NCI-H1092 (cell line): ENCODE data around the gene ZKSCAN8.
A peak's percentile ranks its signal among the peaks of the same experiment; 100 is the strongest.
"Not testable (repeated sequence)": the region's sequence is repeated elsewhere in the genome, so short reads cannot be mapped to it uniquely, and the experiment has no call there.

Experiments
- DNase-seq: peaks from one replicate; lab custom pipeline; 2025; lab: John Stamatoyannopoulos, UW

The ZKSCAN8 gene

DNA sequence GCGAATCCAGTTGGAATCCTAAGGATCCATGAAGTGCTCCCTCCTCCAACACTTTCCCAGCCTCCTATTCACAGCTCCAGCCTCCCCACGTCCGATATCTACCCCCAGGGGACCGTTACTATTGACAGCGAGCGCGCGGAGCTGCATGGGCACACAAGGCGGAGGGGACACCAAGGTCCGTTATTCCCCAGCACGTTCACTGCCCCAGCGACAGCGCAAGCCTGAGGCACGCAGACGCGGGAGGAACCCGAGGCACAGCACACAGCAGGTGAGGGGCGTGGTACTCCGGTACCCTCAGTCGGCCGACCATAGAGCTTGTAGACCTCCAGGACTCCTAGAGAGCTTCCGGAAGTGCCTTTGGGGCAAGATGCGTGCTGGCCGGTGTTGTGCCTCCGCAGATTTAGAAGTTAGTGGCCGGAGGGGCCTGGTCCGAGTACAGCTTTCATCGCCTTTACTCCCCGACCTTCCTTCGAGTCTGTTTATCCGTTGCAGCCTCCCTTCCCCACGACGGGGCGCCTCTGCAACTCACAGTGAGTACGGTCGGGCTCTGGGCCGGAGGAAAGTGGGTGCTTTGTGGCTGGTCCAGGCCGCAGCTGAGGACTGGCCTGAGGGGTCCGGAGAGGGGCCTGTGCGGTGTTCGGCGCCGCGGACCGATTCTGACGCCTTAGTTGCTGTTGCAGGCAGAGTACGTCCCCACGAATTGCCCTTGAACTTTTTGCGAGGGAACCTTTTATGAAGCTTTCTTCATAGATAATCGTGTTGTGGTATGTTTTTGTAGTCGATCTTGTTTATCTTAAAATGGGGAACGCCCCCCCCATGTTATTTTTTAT is at the start of gene ZKSCAN8:
Gene ZKSCAN8, plus strand, starts transcription at position 384 of the 830 bp plus-strand sequence. CDS start 6,525 bp downstream, outside the sequence.
- peak; percentile 78 for DNase-seq

- not testable (repeated sequence) for DNase-seq
Observed at GRCh38 chr6:28102222-28102621, 39.5 kb upstream of the ZKSCAN8 start.

DNA sequence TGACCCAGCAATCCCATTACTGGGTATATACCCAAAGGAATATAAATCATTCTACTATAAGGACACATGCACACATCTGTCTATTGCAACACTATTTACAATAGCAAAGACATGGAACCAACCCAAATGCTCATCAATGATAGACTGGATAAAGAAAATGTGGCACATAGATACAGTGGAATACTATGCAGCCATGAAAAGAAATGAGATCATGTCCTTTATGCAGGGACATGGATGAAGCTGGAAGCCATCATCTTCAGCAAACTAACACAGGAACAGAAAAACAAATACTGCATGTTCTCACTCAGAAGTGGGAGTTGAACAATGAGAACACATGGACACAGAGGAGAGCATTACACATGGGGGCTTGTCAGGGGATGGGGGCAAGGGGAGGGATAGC is 39.0 kb upstream of the ZKSCAN8 start:
- not testable (repeated sequence) for DNase-seq

DNA sequence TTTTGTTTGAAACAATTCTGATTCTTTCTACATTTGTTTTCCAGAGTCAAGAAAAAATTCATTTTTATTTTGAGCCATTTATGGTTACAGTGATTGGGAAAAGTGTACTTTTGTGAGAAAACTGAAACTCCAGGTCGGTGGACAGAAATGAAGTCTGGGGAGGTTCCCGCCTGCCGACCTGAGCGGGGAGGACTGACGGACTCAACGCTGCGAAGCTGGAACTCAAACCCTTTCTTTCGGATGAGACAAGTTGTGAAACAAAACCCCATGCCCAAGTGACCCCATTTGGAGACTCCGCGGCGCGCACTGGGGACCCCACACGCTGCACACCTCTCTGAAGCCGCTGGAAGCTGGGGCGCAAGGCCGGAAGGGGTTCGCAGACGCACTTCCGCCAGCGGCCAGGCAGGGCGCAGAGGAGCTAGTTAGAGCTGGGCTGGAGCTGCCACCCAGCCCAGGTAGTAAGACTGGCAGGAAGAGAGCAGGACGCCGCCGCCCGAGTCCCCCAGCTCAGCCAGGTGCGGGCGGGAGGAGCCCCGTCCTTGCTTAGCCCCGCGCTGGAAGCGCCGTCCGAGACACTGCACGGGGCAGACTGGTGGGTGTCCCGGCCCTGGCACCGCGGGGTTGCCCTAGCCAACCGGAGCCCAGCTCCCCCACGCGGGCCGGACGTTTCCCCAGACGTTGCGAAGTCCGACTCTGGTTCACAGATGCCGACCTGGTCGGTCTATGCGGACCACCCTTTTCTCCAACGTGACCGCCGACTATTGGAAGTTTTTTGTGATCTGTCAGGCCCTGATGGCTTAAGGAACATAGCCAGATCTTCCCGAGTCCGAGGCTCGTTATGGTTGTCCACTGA is 37.1 kb upstream of the ZKSCAN8 start:
- DNase-seq = peak; percentile 54

GRCh38 chr6:28105245-28105639 is 36.4 kb upstream of the ZKSCAN8 start:
- no peak for DNase-seq

DNA sequence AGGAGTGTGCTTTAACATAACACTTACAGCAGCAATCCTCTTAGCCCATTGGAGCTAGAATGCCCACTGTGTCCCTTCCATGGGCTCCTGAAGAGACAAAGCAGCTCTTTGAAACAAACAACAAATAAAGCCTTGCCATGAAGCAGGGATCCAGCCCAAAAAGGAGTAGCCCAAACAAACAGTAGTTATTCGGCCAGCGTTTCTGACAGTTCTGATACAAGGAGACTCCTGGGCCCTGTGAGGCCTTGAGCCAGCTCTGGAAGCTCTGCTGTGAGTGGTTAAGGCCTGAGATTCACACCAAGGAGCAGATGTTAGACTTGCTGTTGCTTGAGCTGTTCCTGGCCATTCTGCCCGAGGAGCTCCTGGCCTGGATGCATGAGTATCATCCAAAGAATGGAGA is 34.2 kb upstream of the ZKSCAN8 start:
- DNase-seq = no peak

GRCh38 chr6:28111964-28112363 is 29.7 kb upstream of the ZKSCAN8 start:
- DNase-seq = no peak

DNA sequence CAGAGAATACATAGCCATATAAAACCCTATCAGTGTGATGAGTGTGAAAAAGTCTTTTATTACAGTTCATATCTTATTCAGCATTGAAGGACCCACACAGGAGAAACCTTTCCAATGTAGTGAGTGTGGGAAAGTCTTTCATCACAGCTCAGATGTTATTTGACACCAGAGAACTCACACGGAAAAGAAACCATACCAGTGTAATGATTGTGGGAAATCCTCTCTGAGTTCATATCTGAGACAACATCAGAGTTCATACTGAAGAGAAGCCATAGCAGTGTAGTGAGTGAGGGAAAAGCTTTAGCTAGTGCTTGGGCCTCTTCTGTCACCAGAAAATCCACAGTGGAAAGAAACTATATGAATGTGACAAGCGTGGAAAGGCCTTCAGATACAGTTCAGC is 25.9 kb upstream of the ZKSCAN8 start:
- DNase-seq = no peak

- DNase-seq = no peak
Observed at GRCh38 chr6:28117386-28118050, 24.2 kb upstream of the ZKSCAN8 start.

DNA sequence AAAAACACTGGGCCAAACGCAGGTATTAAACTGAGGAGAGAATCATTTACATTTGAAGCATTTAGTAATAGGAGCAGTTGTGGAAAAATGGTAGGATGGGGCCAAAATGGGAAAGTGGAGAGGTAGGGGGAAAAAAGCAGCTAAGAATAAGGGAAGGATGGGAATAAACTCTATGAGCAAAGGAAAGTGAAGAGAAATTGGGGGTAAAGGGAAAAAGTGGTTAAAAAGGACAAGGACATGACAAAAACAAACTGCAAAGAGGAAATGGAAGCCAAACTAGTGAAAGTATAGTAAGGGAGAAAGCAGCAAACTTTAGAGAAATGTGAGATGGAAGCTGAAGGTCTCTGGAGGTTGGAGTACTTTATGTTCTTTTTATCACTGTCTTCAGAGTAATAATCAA is 23.5 kb upstream of the ZKSCAN8 start:
- no peak for DNase-seq

DNA sequence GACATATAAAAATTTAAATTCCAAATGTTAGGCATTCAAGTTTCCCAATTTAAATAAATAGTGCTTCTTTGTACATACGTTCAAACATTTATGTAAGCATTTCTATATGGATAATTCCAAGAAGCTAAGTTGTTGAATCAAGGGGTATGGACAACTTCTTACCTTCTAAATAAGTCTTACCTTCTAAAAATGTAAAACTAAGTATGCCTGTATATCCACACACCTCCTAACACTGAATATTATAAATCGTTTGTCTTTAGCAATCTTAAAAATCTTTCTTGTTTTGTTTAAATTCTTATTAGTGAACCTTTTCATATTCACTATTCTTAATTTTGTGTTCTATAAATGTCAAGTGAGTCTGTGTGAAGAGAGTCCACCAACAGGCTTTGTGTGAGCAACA is 19.8 kb upstream of the ZKSCAN8 start:
- DNase-seq = no peak

GRCh38 chr6:28122283-28122682 is 19.4 kb upstream of the ZKSCAN8 start:
- not testable (repeated sequence) for DNase-seq

GRCh38 chr6:28124350-28124970 is 17.2 kb upstream of the ZKSCAN8 start, which contains the start of gene ZSCAN16:
Gene ZSCAN16 (plus strand): TSS chr6:28124609. CDS start chr6:28125444, 835 bp downstream.
- DNase-seq = peak; percentile 51

DNA sequence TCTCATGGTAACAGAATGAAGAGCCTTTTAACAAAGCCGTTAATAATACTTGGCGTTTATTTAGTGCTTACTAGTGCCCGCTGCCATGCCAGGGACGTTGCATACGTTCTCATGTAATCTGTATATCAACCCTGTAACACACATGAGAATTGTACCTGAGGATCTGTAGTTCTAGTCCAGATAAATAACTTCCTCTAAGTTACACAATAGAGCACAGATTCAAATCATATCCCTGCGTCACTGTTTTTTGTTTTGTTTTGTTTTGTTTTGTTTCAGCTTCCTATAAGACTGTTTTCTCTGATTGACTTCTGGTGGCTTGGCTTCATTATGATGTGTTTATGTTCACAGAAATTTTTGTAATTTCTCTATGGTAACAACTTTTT is 16.7 kb upstream of the ZKSCAN8 start:
- no peak for DNase-seq

DNA sequence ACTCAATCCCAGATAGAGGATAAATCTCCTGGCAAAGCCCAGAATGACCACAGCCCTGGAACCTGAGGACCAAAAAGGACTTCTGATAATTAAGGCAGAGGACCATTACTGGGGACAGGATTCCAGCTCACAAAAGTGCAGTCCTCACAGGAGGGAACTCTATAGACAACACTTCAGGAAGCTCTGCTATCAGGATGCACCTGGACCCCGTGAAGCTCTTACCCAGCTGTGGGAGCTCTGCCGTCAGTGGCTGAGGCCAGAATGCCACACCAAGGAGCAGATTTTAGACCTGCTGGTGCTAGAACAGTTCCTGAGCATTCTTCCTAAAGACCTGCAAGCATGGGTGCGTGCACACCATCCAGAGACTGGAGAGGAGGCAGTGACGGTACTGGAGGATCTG is 16.3 kb upstream of the ZKSCAN8 start:
- DNase-seq = no peak

DNA sequence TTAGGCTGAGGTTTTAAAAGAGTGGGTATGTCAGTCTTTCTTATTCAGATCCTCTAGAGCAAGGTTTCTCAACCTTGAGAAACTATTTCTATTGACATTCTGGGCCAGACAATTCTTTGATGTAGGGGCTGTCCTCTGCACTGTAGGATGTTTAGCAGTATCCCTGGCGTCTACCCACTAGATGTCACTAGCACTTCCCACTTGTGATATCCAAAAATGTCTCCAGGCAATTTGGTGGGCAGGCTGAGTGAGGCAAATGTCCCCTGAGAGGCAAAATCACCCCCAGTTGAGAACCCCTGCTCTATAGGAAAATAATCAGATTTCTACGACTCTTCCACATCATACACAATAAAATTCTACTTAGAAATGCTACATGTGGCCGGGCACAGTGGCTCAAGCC is 7.7 kb upstream of the ZKSCAN8 start:
- DNase-seq = no peak

DNA sequence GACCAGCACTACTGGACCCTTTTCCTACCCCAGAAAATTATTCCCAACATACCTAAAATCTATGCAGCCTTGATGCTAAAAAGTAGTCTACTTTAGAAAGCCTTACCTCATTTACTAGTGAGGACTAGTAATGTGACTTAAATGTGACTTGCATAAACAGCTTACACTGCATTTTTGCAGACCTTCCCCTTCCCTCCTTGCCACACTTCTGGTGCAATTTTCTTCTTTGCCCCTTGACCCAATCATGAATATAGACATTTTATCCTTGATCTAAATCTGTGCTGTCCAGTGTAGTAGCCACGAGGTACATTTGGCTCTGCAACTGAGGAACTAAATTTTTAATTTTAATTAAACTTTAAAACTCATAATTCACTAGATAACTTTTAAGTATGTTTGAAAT is 7.0 kb upstream of the ZKSCAN8 start:
- DNase-seq = no peak

DNA sequence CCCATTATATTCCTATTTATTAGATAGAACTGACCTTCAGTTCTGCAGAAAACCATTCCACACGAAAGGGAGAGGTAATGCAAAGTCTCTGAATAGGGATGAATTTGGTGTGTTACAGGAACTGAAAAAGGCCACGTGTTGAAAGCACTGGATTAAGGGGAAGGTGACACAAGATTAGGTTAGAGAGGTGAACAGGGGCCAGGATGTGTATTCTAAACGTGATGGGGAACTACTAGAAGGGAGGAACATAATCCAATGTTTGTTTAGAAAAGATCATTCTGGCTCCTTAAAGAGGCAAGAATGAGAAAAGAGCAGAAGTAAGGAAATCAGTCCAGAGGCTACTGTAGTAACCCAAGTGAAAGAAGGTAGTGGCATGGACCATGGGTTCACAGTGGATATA is 6.3 kb upstream of the ZKSCAN8 start:
- no peak for DNase-seq

DNA sequence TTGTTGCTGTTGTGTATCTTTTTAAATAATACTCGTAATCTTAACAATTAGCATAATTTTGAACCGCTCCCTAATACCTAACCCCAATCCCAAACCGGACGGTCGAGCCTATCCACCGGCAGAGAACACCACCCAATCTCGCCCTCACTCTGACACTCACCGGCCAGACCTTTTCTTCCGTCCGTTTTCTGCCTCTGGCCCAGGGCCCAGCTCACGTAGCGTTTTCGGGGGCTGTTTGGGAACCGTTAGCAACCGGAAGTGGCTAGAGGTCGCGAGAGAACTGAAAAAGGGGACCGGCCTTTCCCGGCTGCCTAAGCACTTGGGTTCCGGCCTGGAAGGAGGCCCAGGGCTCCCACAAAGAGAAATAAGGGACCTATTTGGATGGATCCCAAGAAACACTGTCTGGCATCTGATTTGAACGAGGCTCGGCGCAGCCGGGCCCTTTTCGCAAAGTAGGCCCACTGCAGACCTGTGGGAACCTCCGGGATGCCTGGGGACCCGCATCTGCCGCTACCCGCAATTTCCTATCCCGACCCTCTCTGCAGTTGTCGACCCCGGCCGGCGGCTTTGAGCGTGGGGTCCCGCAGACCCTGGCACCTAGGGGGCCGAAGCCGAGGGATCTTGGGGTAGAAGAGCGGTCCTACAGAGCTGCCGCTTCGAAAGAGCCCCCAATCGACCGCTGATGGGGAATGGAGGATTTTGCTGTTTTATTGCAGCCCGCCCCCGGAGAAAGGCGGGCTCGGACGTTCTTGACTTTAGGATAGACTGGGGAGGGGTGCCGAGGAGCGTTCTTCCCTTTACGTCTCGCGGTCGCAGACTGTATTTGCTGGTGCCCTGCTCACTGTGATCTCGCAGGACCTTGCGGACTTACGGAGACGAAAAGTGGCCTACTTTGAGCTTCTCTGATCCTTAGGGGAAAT is 4.8 kb upstream of the ZKSCAN8 start:
- DNase-seq = peak; percentile 87

- no peak for DNase-seq
Observed at GRCh38 chr6:28137505-28137981, 4.1 kb upstream of the ZKSCAN8 start.
